Prostate gland (tissue), 2 donors: Measurements from ENCODE around the gene CD24.

Experiments used
- CTCF ChIP-seq, 4 experiments: fragments of 200-600 bp in 2 of 4; fragments of 450-650 bp in 2 of 4; sonication (generic) in 2 of 4; IDR thresholded peaks; 1 replicate in 3 of 4; 2 replicates in 1 of 4; pipeline ENCODE4 v1.5.1; 2016 to 2019; ENCODE audit warnings: antibody characterized with exemption in 4 of 4, mild to moderate bottlenecking in 2 of 4, moderate library complexity in 2 of 4
- POLR2AphosphoS5 ChIP-seq: sonication (generic); formaldehyde crosslinking; IDR thresholded peaks from one replicate; pipeline ENCODE4 v1.6.1; 2017; ENCODE audit warnings: antibody characterized with exemption

- TF ChIP-seq POLR2AphosphoS5, result no peak
- no peak for TF ChIP-seq CTCF (IDR thresholded peaks at IDR 0.05)
Measured at GRCh38 chr6:106939848-106940247, 34.7 kb downstream of the CD24 start.
